Endothelial cell of umbilical vein (primary cell): ENCODE measurements around the gene KLHL41. TPM values are rescaled to one million over a fixed set of nuclear protein-coding genes. Genes with fewer than 3 reads are reported as not detected.

Experiments used
- BruUV-seq: library from RNA; stranded (reverse); fragments of 400-500 nt; replicated peaks from 2 replicates; lab custom pipeline; 2021; lab: Mats Ljungman, UMichigan
- CTCF ChIA-PET: fragments of 300-600, 350-600 bp; sonication (Branson Sonifier 250); formaldehyde crosslinking; loops from one replicate; lab custom pipeline; 2021; ENCODE audit warnings: antibody characterized with exemption, inconsistent platforms; lab: Charles Lee
- POLR2A ChIA-PET: fragments of 300-600, 350-600 bp; sonication (Branson Sonifier 250); formaldehyde crosslinking; loops from one replicate; lab custom pipeline; 2021; ENCODE audit warnings: antibody characterized with exemption, inconsistent platforms; lab: Charles Lee
- DNase-seq: peaks from one replicate; pipeline ENCODE4 v3.0.0-alpha.2; 2011; ENCODE audit warnings: low read depth, low spot score
- FAIRE-seq: peaks from 2 replicates; lab custom pipeline; 2011; peaks lifted over from hg19 to GRCh38; lab: Jason Lieb, UNC
- H2AFZ ChIP-seq: 2 replicates; pipeline ENCODE4 v1.6.0; 2012; ENCODE audit warnings: low read depth, low read length, control low read depth, inconsistent platforms
- H3K27ac ChIP-seq: 2 replicates; pipeline ENCODE4 v1.5.1; 2011; ENCODE audit warnings: low read depth, mild to moderate bottlenecking, control low read depth, low read length, moderate library complexity; ENCODE audit not compliant: insufficient read depth
- H3K27me3 ChIP-seq, 2 experiments: 2 replicates each; pipeline versions ENCODE4 v1.6.0 to v1.6.1; 2011; ENCODE audit warnings: low read length in 2 of 2, mixed read lengths in 1 of 2; ENCODE audit not compliant: control insufficient read depth in 2 of 2, insufficient read depth in 2 of 2
- H3K36me3 ChIP-seq, 2 experiments: 2 replicates in 1 of 2; 3 replicates in 1 of 2; pipeline ENCODE4 v1.5.1; 2011; ENCODE audit warnings: low read length in 2 of 2, mild to moderate bottlenecking in 1 of 2, moderate library complexity in 1 of 2; ENCODE audit not compliant: control insufficient read depth in 2 of 2, insufficient read depth in 2 of 2; ENCODE audit errors: extremely low read depth in 1 of 2
- H3K4me1 ChIP-seq: 3 replicates; pipeline ENCODE4 v1.5.1; 2011; ENCODE audit warnings: mild to moderate bottlenecking, low read length; ENCODE audit not compliant: control insufficient read depth, insufficient read depth; ENCODE audit errors: extremely low read depth
- H3K4me2 ChIP-seq: 2 replicates; pipeline ENCODE4 v1.6.1; 2011; ENCODE audit warnings: low read length, control low read depth, mixed read lengths; ENCODE audit not compliant: insufficient read depth
- H3K4me3 ChIP-seq, 3 experiments: fragments of 200-600 bp in 1 of 3; sonication (generic), shearing (Covaris generic) in 1 of 3; replicated peaks in 1 of 3; 2 replicates each; pipeline ENCODE4 v1.5.1; 2011 to 2016; ENCODE audit warnings: control low read depth in 3 of 3, low read length in 3 of 3, mild to moderate bottlenecking in 2 of 3, inconsistent platforms in 1 of 3, low read depth in 1 of 3, moderate library complexity in 1 of 3; ENCODE audit not compliant: insufficient read depth in 1 of 3
- H3K79me2 ChIP-seq: 2 replicates; pipeline ENCODE4 v1.6.0; 2012; ENCODE audit warnings: low read length, inconsistent platforms; ENCODE audit not compliant: control insufficient read depth, insufficient read depth
- H3K9ac ChIP-seq: replicated peaks from 2 replicates; pipeline ENCODE3; 2011; ENCODE audit warnings: low read length, control low read depth; ENCODE audit not compliant: insufficient read depth; ENCODE audit errors: extremely low read depth
- H3K9me1 ChIP-seq: replicated peaks from 3 replicates; pipeline ENCODE4 v1.6.0; 2011; ENCODE audit warnings: mild to moderate bottlenecking, low read length; ENCODE audit not compliant: control insufficient read depth, insufficient read depth; ENCODE audit errors: extremely low read depth
- H3K9me3 ChIP-seq: replicated peaks from 2 replicates; pipeline ENCODE4 v1.5.1; 2012; ENCODE audit warnings: low read length, inconsistent platforms; ENCODE audit not compliant: control insufficient read depth, insufficient read depth
- H4K20me1 ChIP-seq: replicated peaks from 2 replicates; pipeline ENCODE3; 2011; ENCODE audit warnings: mild to moderate bottlenecking, low read length; ENCODE audit not compliant: control insufficient read depth, insufficient read depth; ENCODE audit errors: extremely low read depth
- CTCF ChIP-seq, 2 donors: IDR thresholded peaks; 1 replicate in 1 of 2; 2 replicates in 1 of 2; pipeline ENCODE4 v1.5.1; 2011; ENCODE audit warnings: low read length in 2 of 2, mild to moderate bottlenecking in 2 of 2, moderate library complexity in 2 of 2, control low read depth in 1 of 2, inconsistent platforms in 1 of 2, low read depth in 1 of 2; ENCODE audit not compliant: insufficient read depth in 1 of 2; ENCODE audit errors: extremely low read depth in 1 of 2
- EZH2 ChIP-seq: IDR thresholded peaks from 2 replicates; pipeline ENCODE4 v1.6.1; 2012; ENCODE audit warnings: borderline replicate concordance, low read depth, mild to moderate bottlenecking, moderate library complexity, low read length, inconsistent platforms; ENCODE audit not compliant: severe bottlenecking
- FOS ChIP-seq: IDR thresholded peaks from 2 replicates; pipeline ENCODE4 v1.6.1; 2011; ENCODE audit warnings: mild to moderate bottlenecking, low read length, moderate library complexity, borderline replicate concordance; ENCODE audit not compliant: insufficient read depth
- GATA2 ChIP-seq: IDR thresholded peaks from 2 replicates; pipeline ENCODE4 v1.7.0; 2011; ENCODE audit warnings: low read depth, mild to moderate bottlenecking, moderate library complexity, mixed read lengths, low read length; ENCODE audit not compliant: insufficient read length, insufficient read depth
- JUN ChIP-seq: IDR thresholded peaks from 2 replicates; pipeline ENCODE4 v1.6.1; 2011; ENCODE audit warnings: borderline replicate concordance, low read depth; ENCODE audit not compliant: insufficient read length, insufficient read depth
- MAX ChIP-seq: IDR thresholded peaks from 2 replicates; pipeline ENCODE4 v1.6.1; 2011; ENCODE audit not compliant: insufficient read depth, insufficient read length
- MYC ChIP-seq: IDR thresholded peaks from one replicate; pipeline ENCODE4 v1.6.1; 2011; ENCODE audit warnings: mild to moderate bottlenecking, low read depth, low read length
- POLR2A ChIP-seq: IDR thresholded peaks from 2 replicates; pipeline ENCODE4 v1.6.1; 2012; ENCODE audit warnings: low read depth, mild to moderate bottlenecking, control low read depth, low read length
- POLR2AphosphoS5 ChIP-seq: IDR thresholded peaks from 2 replicates; pipeline ENCODE4 v1.6.1; 2012; ENCODE audit warnings: low read depth, mild to moderate bottlenecking, control low read depth, low read length, moderate library complexity; ENCODE audit not compliant: insufficient read depth
- dilution Hi-C: fragments of 300-500 bp; cut with MboI; formaldehyde crosslinking; loops from one replicate; pipeline ENCODE4 v1.15.0; 2019; ENCODE audit warnings: low sequenced_read_pairs; ENCODE audit not compliant: extremely low pct_ligation_motif_present
- intact Hi-C: fragments of 100-400 bp; cut with micrococcal nuclease; formaldehyde crosslinking; loops from one replicate; pipeline ENCODE4 v1.10.0; 2022
- polyA plus RNA-seq, 4 experiments: library from polyadenylated mRNA; depleted of rRNA in 3 of 4; stranded (reverse) in 3 of 4; unstranded in 1 of 4; fragments of >200 nt; gene quantifications; 2 replicates each; pipeline versions ENCODE4 v1.2.1 to v1.2.3, GENCODE V29; 2011 to 2012; ENCODE audit warnings: missing spikeins in 1 of 4
- total RNA-seq: library from RNA; stranded (reverse); gene quantifications from 2 replicates; pipeline ENCODE4 v1.2.3, GENCODE V29; 2021

KLHL41 gene
- total and polyA plus RNA-seq, 2 donors (not counting 3 experiments of a cell fraction or from before 2014, with no cell fraction given): 0.08 to 0.73 TPM

- DNase-seq (no peak), FAIRE-seq (no peak)
- no peak overlapping the region for H2AFZ ChIP-seq
- BruUV-seq: no TSS peak
- H4K20me1 ChIP-seq: no peaks in the 10 kb centered on the region
- no peaks in the 10 kb centered on the region for H3K27me3 ChIP-seq
- no peaks in the 10 kb centered on the region for H3K9me1 ChIP-seq
- no peaks in the 10 kb centered on the region for H3K36me3 ChIP-seq
- H3K9me3 ChIP-seq: no peaks in the 10 kb centered on the region
- H3K79me2 ChIP-seq: no peaks in the 10 kb centered on the region
- intact Hi-C loops (no loop called here), dilution Hi-C loops (no loop called here)
- no peak overlapping the region for H3K4me3 ChIP-seq
- TF ChIP-seq GATA2 (no peak), MAX (no peak), FOS (no peak), POLR2A (no peak), JUN (no peak), MYC (no peak), POLR2AphosphoS5 (no peak), EZH2 (no peak)
- H3K4me2 ChIP-seq: no peak overlapping the region
- POLR2A ChIA-PET: no interaction called here
- no peak overlapping the region for H3K9ac ChIP-seq
- H3K27ac ChIP-seq: no peak overlapping the region
- no peaks in the 10 kb centered on the region for H3K4me1 ChIP-seq
- CTCF ChIA-PET: no interaction called here
Measured at GRCh38 chr2:169472249-169472648, 37.3 kb upstream of the KLHL41 start.

- no peaks in the 10 kb centered on the region for H3K36me3 ChIP-seq
- FAIRE-seq: no peak
- intact Hi-C loops: loop anchor here (5.0 kb wide), 1 partner anchor 96 kb away; the partner anchor contains the start of gene FASTKD1
- H2AFZ ChIP-seq: no peak overlapping the region
- CTCF ChIA-PET: no interaction called here
- no peak overlapping the region for H3K4me3 ChIP-seq
- H3K4me1 ChIP-seq: peaks cover 17% of the 10 kb centered on the region
- dilution Hi-C loops: no loop called here
- no peak for DNase-seq
- H3K4me2 ChIP-seq: no peak overlapping the region
- H3K9me1 ChIP-seq: no peaks in the 10 kb centered on the region
- no peaks in the 10 kb centered on the region for H3K27me3 ChIP-seq
- H3K9ac ChIP-seq: no peak overlapping the region
- no TSS peak for BruUV-seq
- H3K27ac ChIP-seq: no peak overlapping the region
- POLR2A ChIA-PET: no interaction called here
- no peaks in the 10 kb centered on the region for H3K9me3 ChIP-seq
- H4K20me1 ChIP-seq: no peaks in the 10 kb centered on the region
- H3K79me2 ChIP-seq: no peaks in the 10 kb centered on the region
- TF ChIP-seq FOS (no peak), POLR2AphosphoS5 (no peak), CTCF (IDR thresholded peaks at IDR 0.05; ENCODE audit: extremely low read depth in 1 of 2, insufficient read depth in 1 of 2, low read depth in 1 of 2, low read length in 2 of 2) (no peak), GATA2 (no peak), MYC (no peak), POLR2A (no peak), EZH2 (no peak), JUN (no peak), MAX (no peak)
Measured at GRCh38 chr2:169476459-169476858, 33.0 kb upstream of the KLHL41 start.
